PFSK-1 (cell line): ENCODE data around the gene ARHGAP6.

Source experiments
- REST ChIP-seq, 2 experiments: IDR thresholded peaks; 2 replicates each; pipeline versions ENCODE4 v1.6.1 to v1.8.0; 2011 to 2012; ENCODE audit warnings: low read depth in 2 of 2, low read length in 2 of 2, control low read depth in 1 of 2, inconsistent platforms in 1 of 2, mild to moderate bottlenecking in 1 of 2, moderate library complexity in 1 of 2; ENCODE audit not compliant: insufficient read depth in 1 of 2
- TAF1 ChIP-seq: IDR thresholded peaks from 2 replicates; pipeline ENCODE4 v1.6.1; 2012; ENCODE audit warnings: low read length, control low read depth, borderline replicate concordance; ENCODE audit not compliant: insufficient read depth

- TF ChIP-seq TAF1 (no peak), REST (IDR thresholded peaks at IDR 0.05; ENCODE audit: insufficient read depth in 1 of 2, low read depth in 2 of 2, low read length in 2 of 2) (no peak)
Observed at GRCh38 chrX:11484290-11484689, 181.4 kb downstream of the ARHGAP6 start.
